ENCODE results near the gene SPEM1. TPM values are rescaled to one million over a fixed set of nuclear protein-coding genes. Genes with fewer than 3 reads are reported as not detected.
A peak's percentile ranks its signal among the peaks of the same experiment; 100 is the strongest.

SPEM1 gene
- total and polyA plus RNA-seq, 2 experiments from 2014 or later = not detected

GRCh38 chr17:7382901-7383300, 37.2 kb upstream of the SPEM1 start:
- H3K4me3 ChIP-seq = no peak overlapping the region
- H3K4me2 ChIP-seq = no peak overlapping the region
- peaks cover 9% of the 10 kb centered on the region for H3K79me2 ChIP-seq
- 95% methylated on average over 10 of the region's 10 CpGs for WGBS (ENCODE audit: low lambda C conversion rate, missing lambda C conversion rate)
- H3K36me3 ChIP-seq (replicated peaks; ENCODE audit: insufficient read depth, low read depth) = no peaks in the 10 kb centered on the region
- no peaks in the 10 kb centered on the region for H3K9me3 ChIP-seq (ENCODE audit: low read depth)
- no peak for TF ChIP-seq EZH2 (IDR thresholded peaks at IDR 0.05; ENCODE audit: borderline replicate concordance)
- no peak for TF ChIP-seq CTCF (IDR thresholded peaks at IDR 0.05; ENCODE audit: poor library complexity)
- no peak for TF ChIP-seq EZH2phosphoT487 (IDR thresholded peaks at IDR 0.05; ENCODE audit: low read depth, severe bottlenecking, unreplicated experiment)
- no peak for DNase-seq (ENCODE audit: low spot score)
- H3K4me1 ChIP-seq (ENCODE audit: insufficient read depth) = peaks cover 11% of the 10 kb centered on the region
- H3K27me3 ChIP-seq = no peaks in the 10 kb centered on the region
- no peaks in the 10 kb centered on the region for H4K20me1 ChIP-seq (ENCODE audit: insufficient read depth, poor library complexity, severe bottlenecking)
- no peak overlapping the region for H2AFZ ChIP-seq
- H3K27ac ChIP-seq = no peak overlapping the region
- no peaks in the 10 kb centered on the region for H3K9me2 ChIP-seq (replicated peaks; ENCODE audit: insufficient read depth)

- DNase-seq (ENCODE audit: low spot score) = no peak
- no peak overlapping the region for H2AFZ ChIP-seq
- H3K4me3 ChIP-seq = no peak overlapping the region
- no peaks in the 10 kb centered on the region for H3K9me2 ChIP-seq (replicated peaks; ENCODE audit: insufficient read depth)
- no peaks in the 10 kb centered on the region for H3K36me3 ChIP-seq (replicated peaks; ENCODE audit: insufficient read depth, low read depth)
- TF ChIP-seq CTCF (IDR thresholded peaks at IDR 0.05; ENCODE audit: poor library complexity) (no peak), EZH2phosphoT487 (IDR thresholded peaks at IDR 0.05; ENCODE audit: low read depth, severe bottlenecking, unreplicated experiment) (no peak), EZH2 (IDR thresholded peaks at IDR 0.05; ENCODE audit: borderline replicate concordance) (no peak)
- peak overlapping the region; percentile 78 for H3K4me2 ChIP-seq
- H3K27ac ChIP-seq = no peak overlapping the region
- peaks cover 11% of the 10 kb centered on the region for H3K4me1 ChIP-seq (ENCODE audit: insufficient read depth)
- peaks cover 9% of the 10 kb centered on the region for H3K79me2 ChIP-seq
- no peaks in the 10 kb centered on the region for H3K9me3 ChIP-seq (ENCODE audit: low read depth)
- WGBS (ENCODE audit: low lambda C conversion rate, missing lambda C conversion rate) = 93% methylated on average over 11 of the region's 11 CpGs
- no peaks in the 10 kb centered on the region for H4K20me1 ChIP-seq (ENCODE audit: insufficient read depth, poor library complexity, severe bottlenecking)
- H3K27me3 ChIP-seq = no peaks in the 10 kb centered on the region
Observed at GRCh38 chr17:7383371-7383741, 36.8 kb upstream of the SPEM1 start.

- Histone ChIP-seq H3K4me3 (no peak overlapping the region), H3K4me1 (ENCODE audit: insufficient read depth) (peaks cover 11% of the 10 kb centered on the region), H3K9me3 (ENCODE audit: low read depth) (no peaks in the 10 kb centered on the region), H3K36me3 (replicated peaks; ENCODE audit: insufficient read depth, low read depth) (no peaks in the 10 kb centered on the region), H3K79me2 (peaks cover 9% of the 10 kb centered on the region), H3K27ac (no peak overlapping the region), H3K27me3 (no peaks in the 10 kb centered on the region), H3K9me2 (replicated peaks; ENCODE audit: insufficient read depth) (no peaks in the 10 kb centered on the region), H4K20me1 (ENCODE audit: insufficient read depth, poor library complexity, severe bottlenecking) (no peaks in the 10 kb centered on the region), H3K4me2 (peak overlapping the region; percentile 78), H2AFZ (no peak overlapping the region)
- WGBS (ENCODE audit: low lambda C conversion rate, missing lambda C conversion rate) = 25% methylated on average over 59 of the region's 65 CpGs
- TF ChIP-seq EZH2phosphoT487 (IDR thresholded peaks at IDR 0.05; ENCODE audit: low read depth, severe bottlenecking, unreplicated experiment) (no peak), EZH2 (IDR thresholded peaks at IDR 0.05; ENCODE audit: borderline replicate concordance) (no peak), CTCF (IDR thresholded peaks at IDR 0.05; ENCODE audit: poor library complexity) (no peak)
- DNase-seq (ENCODE audit: low spot score) = peak; percentile 59
Observed at GRCh38 chr17:7383742-7384488, 36.2 kb upstream of the SPEM1 start.
